ENCODE measurements around the gene CDR2.
A peak's percentile ranks its signal among the peaks of the same experiment; 100 is the strongest.

Gene CDR2

GRCh38 chr16:22360963-22361659, 13.3 kb downstream of the CDR2 start:
- DNase-seq (ENCODE audit: low spot score): no peak
- TF ChIP-seq, protein P1, sequence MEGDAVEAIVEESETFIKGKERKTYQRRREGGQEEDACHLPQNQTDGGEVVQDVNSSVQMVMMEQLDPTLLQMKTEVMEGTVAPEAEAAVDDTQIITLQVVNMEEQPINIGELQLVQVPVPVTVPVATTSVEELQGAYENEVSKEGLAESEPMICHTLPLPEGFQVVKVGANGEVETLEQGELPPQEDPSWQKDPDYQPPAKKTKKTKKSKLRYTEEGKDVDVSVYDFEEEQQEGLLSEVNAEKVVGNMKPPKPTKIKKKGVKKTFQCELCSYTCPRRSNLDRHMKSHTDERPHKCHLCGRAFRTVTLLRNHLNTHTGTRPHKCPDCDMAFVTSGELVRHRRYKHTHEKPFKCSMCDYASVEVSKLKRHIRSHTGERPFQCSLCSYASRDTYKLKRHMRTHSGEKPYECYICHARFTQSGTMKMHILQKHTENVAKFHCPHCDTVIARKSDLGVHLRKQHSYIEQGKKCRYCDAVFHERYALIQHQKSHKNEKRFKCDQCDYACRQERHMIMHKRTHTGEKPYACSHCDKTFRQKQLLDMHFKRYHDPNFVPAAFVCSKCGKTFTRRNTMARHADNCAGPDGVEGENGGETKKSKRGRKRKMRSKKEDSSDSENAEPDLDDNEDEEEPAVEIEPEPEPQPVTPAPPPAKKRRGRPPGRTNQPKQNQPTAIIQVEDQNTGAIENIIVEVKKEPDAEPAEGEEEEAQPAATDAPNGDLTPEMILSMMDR (IDR thresholded peaks at IDR 0.05; ENCODE audit: borderline replicate concordance, control extremely low read depth, extremely low read depth, insufficient read depth, missing control alignments): no peak
- in situ Hi-C loops (cut with MboI; ENCODE audit: low sequenced_read_pairs, unreplicated experiment): no loop called here

DNA sequence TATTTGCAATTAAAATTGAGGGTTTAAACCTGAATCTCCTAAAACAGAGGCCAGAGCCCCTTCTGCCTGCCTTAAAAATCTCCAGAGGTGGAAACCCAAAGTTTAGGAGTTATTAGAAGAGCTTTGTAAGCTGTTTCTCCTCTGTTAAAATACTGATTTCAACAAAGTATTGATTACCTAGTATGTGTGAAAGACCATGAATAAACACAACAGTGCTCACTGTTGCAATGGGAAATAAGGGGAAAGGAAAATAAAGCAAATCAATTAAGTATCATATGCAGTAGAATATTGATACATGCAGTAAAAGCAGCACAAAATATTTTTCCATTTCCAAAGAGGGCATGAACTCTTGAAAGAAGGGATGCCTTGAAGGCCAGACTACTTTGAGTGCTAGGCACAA, 14.7 kb downstream of the CDR2 start:
- in situ Hi-C loops (cut with MboI; ENCODE audit: low sequenced_read_pairs, unreplicated experiment): no loop called here
- TF ChIP-seq, protein P1 (IDR thresholded peaks at IDR 0.05; ENCODE audit: borderline replicate concordance, control extremely low read depth, extremely low read depth, insufficient read depth, missing control alignments): no peak
- DNase-seq (ENCODE audit: low spot score): no peak

DNA sequence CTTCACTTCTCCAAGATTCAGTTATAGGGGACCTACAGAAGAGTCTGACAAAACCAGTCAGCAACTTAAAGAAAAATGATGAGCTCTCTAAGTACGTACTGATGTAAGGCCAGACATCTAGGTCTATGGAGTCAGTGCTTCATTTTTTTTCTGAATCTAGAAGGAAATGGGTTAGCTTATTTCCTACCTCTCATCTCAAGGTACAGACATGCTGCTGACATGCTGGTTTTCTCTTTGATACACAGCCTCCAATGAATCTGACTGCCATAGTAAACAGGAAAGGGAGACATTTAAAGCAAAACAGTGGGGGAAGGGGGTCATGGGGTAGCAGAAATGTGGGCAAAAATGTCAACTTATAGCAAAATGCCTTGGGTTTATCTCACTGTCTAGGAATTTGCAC, 16.4 kb downstream of the CDR2 start:
- TF ChIP-seq, protein P1 (IDR thresholded peaks at IDR 0.05; ENCODE audit: borderline replicate concordance, control extremely low read depth, extremely low read depth, insufficient read depth, missing control alignments): no peak
- in situ Hi-C loops (cut with MboI; ENCODE audit: low sequenced_read_pairs, unreplicated experiment): no loop called here

DNA sequence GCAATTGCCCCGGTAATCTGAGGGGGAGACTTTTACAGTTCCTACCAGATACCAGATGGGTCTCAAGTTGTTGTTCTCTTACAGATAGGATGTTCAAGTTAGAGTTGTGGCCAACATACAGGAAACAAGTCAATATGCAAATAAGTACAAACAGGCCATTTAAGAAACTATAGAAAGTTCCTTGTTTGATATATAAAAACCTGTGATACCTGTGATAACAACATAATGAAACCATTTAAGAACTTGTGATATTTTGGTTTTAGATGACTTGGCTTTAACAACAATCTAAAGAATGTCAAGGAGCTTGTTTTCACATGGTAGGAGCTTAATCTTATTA, 16.8 kb downstream of the CDR2 start:
- TF ChIP-seq, protein P1 (IDR thresholded peaks at IDR 0.05; ENCODE audit: borderline replicate concordance, control extremely low read depth, extremely low read depth, insufficient read depth, missing control alignments): no peak
- in situ Hi-C loops (cut with MboI; ENCODE audit: low sequenced_read_pairs, unreplicated experiment): no loop called here
- DNase-seq (ENCODE audit: low spot score): peak; percentile 39

More for the DNA sequence above, 16.4 kb downstream of the CDR2 start:
- DNase-seq (ENCODE audit: low spot score): no peak

GRCh38 chr16:22356930-22357634, 17.3 kb downstream of the CDR2 start:
- TF ChIP-seq, protein P1 (IDR thresholded peaks at IDR 0.05; ENCODE audit: borderline replicate concordance, control extremely low read depth, extremely low read depth, insufficient read depth, missing control alignments): no peak
- in situ Hi-C loops (cut with MboI; ENCODE audit: low sequenced_read_pairs, unreplicated experiment): no loop called here

GRCh38 chr16:22355487-22355908, 18.9 kb downstream of the CDR2 start:
- DNase-seq (ENCODE audit: low spot score): no peak
- TF ChIP-seq, protein P1 (IDR thresholded peaks at IDR 0.05; ENCODE audit: borderline replicate concordance, control extremely low read depth, extremely low read depth, insufficient read depth, missing control alignments): no peak
- in situ Hi-C loops (cut with MboI; ENCODE audit: low sequenced_read_pairs, unreplicated experiment): no loop called here

More at GRCh38 chr16:22356930-22357634, 17.3 kb downstream of the CDR2 start:
- DNase-seq (ENCODE audit: low spot score): no peak
